H9 (cell line): ENCODE measurements around the gene FAM120C. TPM values are rescaled to one million over a fixed set of nuclear protein-coding genes. Genes with fewer than 3 reads are reported as not detected.

Experiments used
- DNase-seq: peaks from one replicate; pipeline ENCODE4 v3.0.0-alpha.2; 2017
- H2AFZ ChIP-seq: one replicate; pipeline ENCODE4 v1.6.1; 2013; ENCODE audit warnings: mild to moderate bottlenecking, low read length, control low read depth, moderate library complexity
- H2AK5ac ChIP-seq: 2 replicates; pipeline ENCODE4 v1.6.1; 2013; ENCODE audit warnings: low read length, control low read depth, mixed read lengths; ENCODE audit not compliant: insufficient read length
- H2BK120ac ChIP-seq: one replicate; pipeline ENCODE4 v1.6.1; 2013; ENCODE audit warnings: low read depth, mild to moderate bottlenecking, low read length, control low read depth, inconsistent platforms; ENCODE audit not compliant: poor library complexity, severe bottlenecking
- H2BK12ac ChIP-seq: 2 replicates; pipeline ENCODE4 v1.6.1; 2013; ENCODE audit warnings: low read length, control low read depth, mixed read lengths, low read depth; ENCODE audit not compliant: insufficient read length
- H2BK15ac ChIP-seq: 2 replicates; pipeline ENCODE4 v1.6.1; 2013; ENCODE audit warnings: low read depth, low read length, control low read depth
- H2BK20ac ChIP-seq: one replicate; pipeline ENCODE4 v1.6.1; 2013; ENCODE audit warnings: low read depth, mild to moderate bottlenecking, low read length, control low read depth, inconsistent platforms; ENCODE audit not compliant: poor library complexity, severe bottlenecking
- H2BK5ac ChIP-seq: 2 replicates; pipeline ENCODE4 v1.6.1; 2013; ENCODE audit warnings: low read length, control low read depth, mixed read lengths; ENCODE audit not compliant: insufficient read length
- H3K14ac ChIP-seq: 2 replicates; pipeline ENCODE4 v1.6.1; 2013; ENCODE audit warnings: low read length, control low read depth; ENCODE audit not compliant: insufficient read depth
- H3K18ac ChIP-seq: 2 replicates; pipeline ENCODE4 v1.6.1; 2013; ENCODE audit warnings: low read depth, mild to moderate bottlenecking, mixed read lengths, low read length, control low read depth; ENCODE audit not compliant: insufficient read length
- H3K23ac ChIP-seq: 2 replicates; pipeline ENCODE4 v1.6.1; 2013; ENCODE audit warnings: low read length, control low read depth, mixed read lengths, low read depth; ENCODE audit not compliant: insufficient read length
- H3K23me2 ChIP-seq: 2 replicates; pipeline ENCODE4 v1.6.1; 2013; ENCODE audit warnings: low read depth, mild to moderate bottlenecking, mixed read lengths, low read length, control low read depth; ENCODE audit not compliant: insufficient read length, poor library complexity, severe bottlenecking
- H3K27ac ChIP-seq: 2 replicates; pipeline ENCODE4 v1.5.1; 2013; ENCODE audit warnings: low read length, control low read depth, mixed read lengths, low read depth; ENCODE audit not compliant: insufficient read length
- H3K27me3 ChIP-seq: 2 replicates; pipeline ENCODE4 v1.6.1; 2013; ENCODE audit warnings: low read length, control low read depth, inconsistent platforms; ENCODE audit not compliant: insufficient read depth
- H3K4ac ChIP-seq: 2 replicates; pipeline ENCODE4 v1.6.1; 2013; ENCODE audit warnings: low read depth, mild to moderate bottlenecking, control low read depth, inconsistent platforms, low read length, moderate library complexity
- H3K4me1 ChIP-seq: 2 replicates; pipeline ENCODE4 v1.6.1; 2013; ENCODE audit warnings: low read length, control low read depth, inconsistent platforms; ENCODE audit not compliant: insufficient read depth
- H3K4me2 ChIP-seq: 2 replicates; pipeline ENCODE4 v1.6.1; 2013; ENCODE audit warnings: low read length, control low read depth, mixed read lengths; ENCODE audit not compliant: insufficient read length, insufficient read depth
- H3K56ac ChIP-seq: 2 replicates; pipeline ENCODE4 v1.6.1; 2013; ENCODE audit warnings: low read depth, mild to moderate bottlenecking, mixed read lengths, low read length, control low read depth; ENCODE audit not compliant: insufficient read length
- H3K79me1 ChIP-seq: 2 replicates; pipeline ENCODE4 v1.6.1; 2013; ENCODE audit warnings: low read depth, mild to moderate bottlenecking, moderate library complexity, low read length, control low read depth, inconsistent platforms; ENCODE audit not compliant: insufficient read depth, poor library complexity, severe bottlenecking
- H3K79me2 ChIP-seq: 2 replicates; pipeline ENCODE4 v1.6.1; 2013; ENCODE audit warnings: low read length, control low read depth, inconsistent platforms; ENCODE audit not compliant: insufficient read depth
- H3K9ac ChIP-seq: 2 replicates; pipeline ENCODE4 v1.6.1; 2013; ENCODE audit warnings: low read length, control low read depth, mixed read lengths; ENCODE audit not compliant: insufficient read length; ENCODE audit errors: extremely low read depth
- H3K9me3 ChIP-seq: one replicate; pipeline ENCODE4 v1.6.1; 2013; ENCODE audit warnings: low read depth, low read length, inconsistent platforms; ENCODE audit not compliant: control insufficient read depth
- H3T11ph ChIP-seq: one replicate; pipeline ENCODE4 v1.6.1; 2013; ENCODE audit warnings: mild to moderate bottlenecking, low read length, control low read depth, inconsistent platforms
- H4K20me1 ChIP-seq: one replicate; pipeline ENCODE4 v1.6.1; 2013; ENCODE audit not compliant: control insufficient read depth, insufficient read length, insufficient read depth
- H4K5ac ChIP-seq: 2 replicates; pipeline ENCODE4 v1.6.1; 2013; ENCODE audit warnings: low read depth, mild to moderate bottlenecking, mixed read lengths, low read length, control low read depth; ENCODE audit not compliant: insufficient read length
- H4K8ac ChIP-seq: replicated peaks from 2 replicates; pipeline ENCODE4 v1.6.1; 2013; ENCODE audit warnings: low read length, control low read depth, mixed read lengths, low read depth; ENCODE audit not compliant: insufficient read length
- H4K91ac ChIP-seq: 2 replicates; pipeline ENCODE4 v1.6.1; 2013; ENCODE audit warnings: low read depth, mild to moderate bottlenecking, moderate library complexity, mixed read lengths, low read length, control low read depth; ENCODE audit not compliant: insufficient read length
- H3K27ac Mint-ChIP-seq, 3 experiments: 2 replicates in 2 of 3; 3 replicates in 1 of 3; pipeline ENCODE4 v1.8.0; 2020 to 2021; ENCODE audit warnings: mixed read lengths in 3 of 3, mild to moderate bottlenecking in 1 of 3, moderate library complexity in 1 of 3
- H3K27me3 Mint-ChIP-seq: 2 replicates; pipeline ENCODE4 v1.8.0; 2021; ENCODE audit warnings: low read depth, mild to moderate bottlenecking, moderate library complexity, mixed read lengths
- H3K36me3 Mint-ChIP-seq, 3 experiments: 2 replicates in 2 of 3; 3 replicates in 1 of 3; pipeline ENCODE4 v1.8.0; 2020 to 2021; ENCODE audit warnings: low read depth in 3 of 3, mixed read lengths in 3 of 3; ENCODE audit not compliant: insufficient read depth in 1 of 3
- H3K4me1 Mint-ChIP-seq, 2 experiments: 2 replicates each; pipeline ENCODE4 v1.8.0; 2020; ENCODE audit warnings: mixed read lengths in 2 of 2
- H3K4me3 Mint-ChIP-seq, 2 experiments: 2 replicates in 1 of 2; 3 replicates in 1 of 2; pipeline ENCODE4 v1.8.0; 2020 to 2021; ENCODE audit warnings: mild to moderate bottlenecking in 2 of 2, mixed read lengths in 2 of 2, moderate library complexity in 1 of 2
- H3K9me3 Mint-ChIP-seq, 2 experiments: 2 replicates in 1 of 2; 3 replicates in 1 of 2; pipeline ENCODE4 v1.8.0; 2020; ENCODE audit warnings: mild to moderate bottlenecking in 2 of 2, mixed read lengths in 2 of 2, moderate library complexity in 1 of 2
- WGBS: extraction: QIAGEN DNeasy Blood & Tissue Kit; methylation state at CpG from one replicate; pipeline ENCODE4 v1.1.7; 2013; ENCODE audit warnings: missing lambda C conversion rate, low lambda C conversion rate, mixed read lengths; ENCODE audit not compliant: insufficient read length; ENCODE audit errors: extremely low coverage; 5-methylcytosine and 5-hydroxymethylcytosine counted together
- total RNA-seq: library from RNA; stranded (reverse); gene quantifications from 2 replicates; pipeline ENCODE4 v1.2.1, GENCODE V29; 2021
- TF ChIP-seq, protein P1 (sequence below): fragments of 200-600 bp; sonication (generic); conservative IDR thresholded peaks from 3 replicates; pipeline ENCODE4 v1.8.0; 2021; ENCODE audit warnings: antibody characterized with exemption, mild to moderate bottlenecking

FAM120C gene
- total RNA-seq, 1 experiment from 2014 or later = 9.2 TPM

DNA sequence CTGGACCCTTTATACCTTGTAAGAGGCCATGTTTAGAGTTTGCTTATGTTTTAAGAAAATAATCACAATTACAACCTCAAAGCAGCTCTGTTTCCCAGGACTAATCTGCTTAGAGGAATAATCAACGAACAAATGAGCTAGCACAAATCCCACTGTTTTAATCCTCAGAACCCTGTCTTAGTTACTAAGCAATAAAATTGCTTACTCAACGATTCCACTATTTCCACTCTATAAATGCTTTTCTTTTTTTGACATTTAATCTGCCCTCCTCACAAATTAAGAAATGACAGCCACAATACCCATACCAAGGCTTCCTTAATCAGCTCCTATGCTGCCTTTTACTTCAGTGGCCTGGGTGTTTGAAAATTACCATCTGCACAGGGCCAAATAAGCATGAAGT is 48.8 kb downstream of the FAM120C start:
- Histone ChIP-seq H3K27ac (no peak overlapping the region), H3K9ac (no peak overlapping the region), H3T11ph (no peak overlapping the region), H3K4me1 (no peaks in the 10 kb centered on the region), H4K91ac (no peak overlapping the region), H3K79me1 (no peaks in the 10 kb centered on the region), H2BK5ac (no peak overlapping the region), H3K27me3 (no peaks in the 10 kb centered on the region), H3K14ac (no peak overlapping the region), H2BK15ac (no peak overlapping the region), H3K9me3 (peaks cover 19% of the 10 kb centered on the region), H4K20me1 (no peaks in the 10 kb centered on the region), H2AK5ac (no peak overlapping the region), H3K4me2 (no peak overlapping the region), H3K23ac (no peak overlapping the region), H3K18ac (no peak overlapping the region), H3K23me2 (no peaks in the 10 kb centered on the region), H2BK12ac (no peak overlapping the region), H2BK20ac (no peak overlapping the region), H3K56ac (no peak overlapping the region), H4K5ac (no peak overlapping the region), H3K79me2 (no peaks in the 10 kb centered on the region), H3K4ac (no peak overlapping the region), H2AFZ (no peak overlapping the region), H2BK120ac (no peak overlapping the region), H4K8ac (no peak overlapping the region)
- no peaks in the 10 kb centered on the region for H3K27me3 Mint-ChIP-seq
- 100% methylated on average over 1 of the region's 2 CpGs for WGBS
- DNase-seq = no peak
- H3K36me3 Mint-ChIP-seq = peaks cover 25 to 29% (median 27%) of the 10 kb centered on the region in 3 experiments
- H3K27ac Mint-ChIP-seq = no peak overlapping the region
- H3K4me1 Mint-ChIP-seq = no peaks in the 10 kb centered on the region
- TF ChIP-seq, protein P1, sequence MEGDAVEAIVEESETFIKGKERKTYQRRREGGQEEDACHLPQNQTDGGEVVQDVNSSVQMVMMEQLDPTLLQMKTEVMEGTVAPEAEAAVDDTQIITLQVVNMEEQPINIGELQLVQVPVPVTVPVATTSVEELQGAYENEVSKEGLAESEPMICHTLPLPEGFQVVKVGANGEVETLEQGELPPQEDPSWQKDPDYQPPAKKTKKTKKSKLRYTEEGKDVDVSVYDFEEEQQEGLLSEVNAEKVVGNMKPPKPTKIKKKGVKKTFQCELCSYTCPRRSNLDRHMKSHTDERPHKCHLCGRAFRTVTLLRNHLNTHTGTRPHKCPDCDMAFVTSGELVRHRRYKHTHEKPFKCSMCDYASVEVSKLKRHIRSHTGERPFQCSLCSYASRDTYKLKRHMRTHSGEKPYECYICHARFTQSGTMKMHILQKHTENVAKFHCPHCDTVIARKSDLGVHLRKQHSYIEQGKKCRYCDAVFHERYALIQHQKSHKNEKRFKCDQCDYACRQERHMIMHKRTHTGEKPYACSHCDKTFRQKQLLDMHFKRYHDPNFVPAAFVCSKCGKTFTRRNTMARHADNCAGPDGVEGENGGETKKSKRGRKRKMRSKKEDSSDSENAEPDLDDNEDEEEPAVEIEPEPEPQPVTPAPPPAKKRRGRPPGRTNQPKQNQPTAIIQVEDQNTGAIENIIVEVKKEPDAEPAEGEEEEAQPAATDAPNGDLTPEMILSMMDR = no peak
- peaks cover 58 to 66% of the 10 kb centered on the region in 2 experiments for H3K9me3 Mint-ChIP-seq
- H3K4me3 Mint-ChIP-seq = no peak overlapping the region
